Tibial nerve (tissue), 4 donors: ENCODE measurements around the gene TRMT44.

Experiments used
- CTCF ChIP-seq, 5 experiments: fragments of 200-600 bp in 3 of 5; fragments of 450-650 bp in 2 of 5; sonication (generic) in 3 of 5; IDR thresholded peaks; one replicate each; pipeline ENCODE4 v1.5.1; 2016 to 2019; ENCODE audit warnings: antibody characterized with exemption in 5 of 5, mild to moderate bottlenecking in 3 of 5, moderate library complexity in 2 of 5
- EP300 ChIP-seq, 2 donors: sonication (generic); formaldehyde crosslinking; IDR thresholded peaks; one replicate each; pipeline ENCODE4 v1.6.1; 2017; ENCODE audit warnings: antibody characterized with exemption in 2 of 2, mild to moderate bottlenecking in 1 of 2
- POLR2A ChIP-seq, 2 donors: fragments of 450-650 bp; IDR thresholded peaks; one replicate each; pipeline ENCODE4 v1.6.1; 2017; ENCODE audit warnings: antibody characterized with exemption in 2 of 2, mild to moderate bottlenecking in 2 of 2, moderate library complexity in 2 of 2

DNA sequence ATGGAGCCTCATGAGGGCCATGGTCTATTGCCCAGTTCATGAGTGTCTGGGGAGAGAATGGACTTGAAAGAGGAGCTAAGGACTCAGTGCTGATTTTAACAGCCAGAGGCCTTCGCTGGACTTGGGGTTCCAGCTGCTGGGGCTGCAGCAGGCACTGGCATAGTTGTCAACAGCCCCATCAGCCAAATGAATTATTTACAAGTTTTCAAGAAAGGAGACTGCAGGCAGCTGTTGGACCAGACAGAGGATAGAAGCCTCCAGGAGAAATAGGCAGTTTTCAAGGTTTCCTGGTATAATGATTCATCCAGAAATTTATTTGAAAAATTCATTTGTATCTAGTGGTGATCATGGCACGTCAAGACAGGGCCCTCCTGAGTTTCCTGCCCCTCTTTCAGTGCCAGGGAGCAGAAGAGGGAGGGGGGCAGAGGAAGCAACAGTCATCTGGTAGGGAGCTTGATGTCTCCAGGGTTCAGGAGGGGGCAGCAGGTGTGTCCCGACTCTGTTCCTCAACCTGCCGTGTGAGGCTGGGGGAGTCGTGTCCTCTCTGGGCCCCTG lies 76.5 kb downstream of the TRMT44 start:
- TF ChIP-seq CTCF (IDR thresholded peaks at IDR 0.05), result no peak
- TF ChIP-seq POLR2A (IDR thresholded peaks at IDR 0.05), result no peak
- no peak for TF ChIP-seq EP300 (IDR thresholded peaks at IDR 0.05)
